ENCODE measurements around the gene RAB5A.

- TF ChIP-seq POLR2AphosphoS5 (IDR thresholded peaks at IDR 0.05) (no peak), CTCF (IDR thresholded peaks at IDR 0.05) (no peak), EP300 (IDR thresholded peaks at IDR 0.05) (no peak), POLR2A (IDR thresholded peaks at IDR 0.05) (no peak)
These were observed 697 bp upstream of the RAB5A start for GRCh38 chr3:19945969-19946831.
